Activated CD4-positive, CD25-positive, alpha-beta regulatory T cell treated with anti-CD3 and anti-CD28 coated beads, Interleukin-2, amount 50 U/mL, for 24 hours (primary cell): ENCODE results near the gene CCL17.
"Not testable (repeated sequence)": the region's sequence is repeated elsewhere in the genome, so short reads cannot be mapped to it uniquely, and the experiment has no call there.

Experiments used
- ATAC-seq, 2 donors: fragments of 150-1000 bp; cut with Tn5 transposase; one replicate each; pipeline ENCODE4 v1.10.0; 2021; ENCODE audit warnings: mild to moderate bottlenecking in 1 of 2, moderate library complexity in 1 of 2

CCL17 gene

DNA sequence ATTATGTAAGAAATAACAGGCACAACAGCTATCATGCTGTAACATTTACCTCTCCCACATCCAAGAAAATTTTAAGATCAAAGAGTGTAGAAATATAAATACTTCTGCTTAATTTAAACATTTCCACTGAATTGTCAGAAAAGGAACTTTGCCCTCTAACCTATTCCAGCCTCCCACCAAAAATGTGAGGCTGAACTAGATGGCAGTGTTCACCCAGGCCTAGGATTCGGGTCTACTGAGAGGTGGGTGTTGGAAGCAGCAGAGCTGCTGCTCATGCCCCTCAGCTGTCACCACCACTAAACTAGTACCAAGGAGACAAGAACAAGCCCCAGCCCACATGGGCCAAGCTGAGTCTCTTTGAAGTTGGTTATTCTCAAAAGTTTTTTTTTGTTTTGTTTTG is 31.3 kb downstream of the CCL17 start:
- ATAC-seq = no peak

DNA sequence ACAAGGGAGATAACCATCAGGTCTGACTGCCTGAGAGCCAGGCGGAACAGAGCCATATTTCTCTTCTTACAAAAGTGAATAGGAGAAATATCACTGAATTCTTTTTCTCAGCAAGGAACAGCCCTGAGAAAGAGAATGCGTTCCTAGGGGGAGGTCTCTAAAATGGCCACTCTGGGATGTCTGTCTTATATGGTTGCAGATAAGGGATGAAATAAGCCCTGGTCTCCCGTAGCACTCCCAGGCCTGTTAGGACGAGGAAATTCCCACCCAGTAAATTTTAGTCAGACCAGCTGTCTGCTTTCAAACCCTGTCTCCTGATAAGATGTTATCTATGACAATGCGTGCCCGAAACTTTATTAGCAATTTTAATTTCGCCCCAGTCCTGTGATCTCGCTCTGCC is 35.4 kb downstream of the CCL17 start:
- not testable (repeated sequence) for ATAC-seq

DNA sequence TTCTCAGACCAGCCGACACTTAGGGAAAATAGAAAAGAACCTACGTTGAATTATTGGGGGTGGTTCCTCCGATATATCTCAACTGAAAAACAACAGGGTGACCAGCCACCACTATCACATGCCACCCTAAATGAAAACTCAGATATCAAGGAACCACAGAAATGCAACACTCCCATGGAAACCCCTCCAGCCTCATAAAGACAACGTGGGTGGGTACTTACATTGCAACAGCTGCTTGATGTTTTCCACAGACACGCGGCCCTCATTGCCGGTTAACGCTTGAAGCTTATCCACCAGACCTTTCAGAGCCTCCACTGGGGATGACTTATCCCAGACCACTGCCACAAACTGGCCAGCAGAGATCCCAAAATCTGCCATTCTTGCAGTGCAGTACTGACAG is 36.0 kb downstream of the CCL17 start:
- ATAC-seq = not testable (repeated sequence)

DNA sequence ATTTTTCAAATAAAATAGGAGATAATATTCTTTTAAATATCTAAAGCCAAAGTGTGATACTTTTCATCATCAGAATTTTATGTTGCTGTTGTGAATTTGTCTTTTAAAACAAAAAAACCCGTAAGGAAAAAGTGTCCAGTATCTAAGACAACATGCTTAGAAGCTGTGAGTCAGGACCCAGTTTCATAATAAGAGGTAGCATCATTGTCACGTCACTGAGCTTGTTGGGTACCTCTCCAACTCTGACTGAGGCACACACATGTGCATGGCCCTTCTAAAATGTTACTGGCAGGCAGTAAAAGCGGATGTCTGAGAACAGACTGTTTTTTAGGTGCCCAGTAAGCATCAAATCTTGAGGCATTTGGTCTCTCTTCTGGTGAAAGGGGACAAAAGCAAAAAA is 40.1 kb downstream of the CCL17 start:
- ATAC-seq = no peak

GRCh38 chr16:57445510-57445909 is 40.9 kb downstream of the CCL17 start:
- ATAC-seq = no peak

DNA sequence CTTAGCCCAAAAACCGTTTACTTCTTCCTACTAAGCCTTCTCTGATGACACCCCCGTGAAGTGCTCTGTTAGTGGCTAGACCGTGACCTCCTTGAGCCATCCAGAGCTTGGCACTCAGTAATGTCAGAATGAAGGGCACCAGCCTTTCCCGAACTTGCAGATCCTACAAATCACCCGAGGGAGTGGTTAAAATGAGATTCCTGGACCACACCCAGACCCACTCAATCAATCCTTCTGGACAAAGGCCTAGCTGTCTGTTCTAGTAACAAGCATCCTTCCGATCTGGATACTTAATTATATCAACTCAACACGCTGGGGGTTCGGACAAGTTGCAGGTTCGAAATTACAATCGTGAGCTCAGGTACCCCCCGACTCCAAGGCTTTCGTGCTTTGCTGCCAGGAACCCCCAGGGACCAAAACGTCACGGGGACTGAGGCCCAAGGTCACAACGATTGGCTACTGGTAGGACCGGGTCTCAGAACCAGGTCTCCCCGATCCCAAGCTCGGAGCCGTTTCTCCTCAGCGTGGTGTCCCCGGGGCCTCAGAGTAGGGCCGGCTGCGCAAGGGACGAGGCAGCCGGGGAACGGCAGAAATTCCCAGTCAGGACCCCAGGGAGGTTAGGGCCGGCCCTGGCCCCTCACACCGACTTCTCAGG is 42.1 kb downstream of the CCL17 start:
- ATAC-seq = peak; percentile 10 to 18

GRCh38 chr16:57447186-57447962 is 42.8 kb downstream of the CCL17 start, which contains the start of the genes CIAPIN1 and COQ9:
Gene CIAPIN1, minus strand, starts transcription at chr16:57447385. Its CDS starts 6,457 bp downstream, at chr16:57440928.
Gene COQ9, plus strand, starts transcription at chr16:57447479. Its CDS starts 27 bp downstream, at chr16:57447506.
- peak; percentile 99 to 100 for ATAC-seq

DNA sequence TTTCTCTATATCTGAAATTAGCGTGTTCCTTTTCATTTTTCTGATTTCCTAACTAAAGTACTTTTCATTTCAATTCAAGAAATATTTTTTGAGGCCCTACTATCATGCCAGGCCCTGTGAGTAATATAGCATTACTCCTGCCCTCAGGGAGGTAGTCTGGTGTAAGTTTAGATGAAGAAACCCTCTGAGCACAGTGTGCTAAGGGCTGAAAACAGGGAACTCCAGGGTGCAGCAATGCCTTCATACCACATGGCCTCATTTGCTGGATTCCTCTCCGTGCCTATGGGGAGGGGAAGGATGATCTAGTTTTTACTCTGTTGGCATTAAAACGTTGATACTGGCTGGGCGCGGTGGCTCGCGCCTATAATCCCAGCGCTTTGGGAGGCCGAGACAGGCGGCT is 47.5 kb downstream of the CCL17 start:
- ATAC-seq = no peak

DNA sequence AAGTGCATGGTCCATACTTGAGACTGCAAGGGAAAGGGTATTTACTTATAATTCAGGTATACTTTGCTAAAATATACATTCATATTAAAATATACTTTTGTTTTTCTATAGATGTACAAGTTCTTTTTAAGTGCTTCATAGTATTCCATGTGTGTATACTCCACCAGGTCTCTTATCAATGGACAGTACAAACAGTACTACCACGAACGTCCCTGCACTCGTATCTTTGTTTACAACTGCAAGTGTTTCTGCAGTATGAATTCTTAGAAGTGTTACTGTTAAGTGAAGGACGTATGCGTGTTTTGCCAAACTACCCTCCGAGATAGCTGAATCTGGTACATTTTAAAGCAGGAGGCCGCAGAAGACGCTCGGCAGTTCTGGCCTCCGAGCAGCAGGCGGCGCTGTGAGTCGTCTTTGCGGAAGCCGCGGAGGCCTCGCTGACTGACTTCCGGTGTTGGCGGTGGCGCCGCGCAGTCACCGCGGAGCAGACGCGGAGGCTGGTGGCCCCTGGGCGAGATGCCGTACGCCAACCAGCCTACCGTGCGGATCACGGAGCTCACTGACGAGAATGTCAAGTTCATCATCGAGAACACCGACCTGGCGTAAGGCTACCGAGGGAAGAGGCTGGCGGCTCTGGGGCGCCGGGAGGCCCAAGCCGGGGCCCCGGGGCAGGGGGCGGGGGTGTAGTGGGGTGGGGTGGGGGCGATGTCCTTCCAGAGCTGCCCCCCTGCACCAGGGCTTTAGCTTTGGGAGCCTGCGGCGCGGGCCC is 57.8 kb downstream of the CCL17 start, which contains the start of gene POLR2C:
Gene POLR2C (plus strand): TSS at position 471 of the 769 bp plus-strand sequence. CDS start 46 bp downstream, at position 517.
- ATAC-seq = peak; percentile 93 to 97

DNA sequence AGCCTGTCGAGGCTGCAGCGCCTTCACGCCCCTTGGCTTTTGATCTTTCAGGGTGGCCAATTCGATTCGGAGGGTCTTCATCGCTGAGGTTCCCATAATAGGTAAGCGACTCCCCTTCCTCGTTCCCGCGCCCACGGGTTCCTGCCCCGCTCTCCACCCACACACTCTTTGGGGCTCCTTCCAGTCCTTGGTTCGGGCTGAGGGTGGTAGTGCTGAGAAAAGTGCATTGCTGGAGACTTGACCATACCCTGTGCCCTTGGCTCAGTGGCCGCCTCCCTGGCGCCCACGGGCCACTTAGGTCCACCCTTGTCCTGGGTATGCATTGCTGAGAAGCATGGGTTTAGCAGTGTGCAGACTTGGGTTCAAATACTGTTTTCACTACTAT is 58.4 kb downstream of the CCL17 start:
- ATAC-seq = peak in 1 of 2 donors; percentile 9

DNA sequence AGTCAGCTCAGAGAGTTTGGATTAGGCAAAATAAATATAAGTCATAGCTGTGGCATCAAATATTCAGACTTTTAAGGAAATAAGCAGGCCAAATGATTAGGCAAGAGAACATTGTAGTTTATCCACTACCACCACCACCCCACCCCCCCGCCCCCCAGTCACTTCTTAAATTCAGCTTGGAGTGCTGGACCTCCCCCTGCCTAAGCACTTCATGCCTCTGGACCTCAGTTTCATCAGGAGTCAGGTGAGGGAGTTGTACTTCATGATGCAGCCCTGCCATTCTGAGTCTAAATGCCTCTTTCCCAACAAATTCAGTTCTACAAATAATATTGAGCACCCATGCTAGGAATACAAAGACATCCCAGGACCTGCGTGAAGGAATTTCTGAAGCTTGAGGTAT is 60.0 kb downstream of the CCL17 start:
- ATAC-seq = no peak
